Spleen (tissue), 7 donors: Measurements from ENCODE around the gene KCNJ5.
A peak's percentile ranks its signal among the peaks of the same experiment; 100 is the strongest.

Source experiments
- POLR2A ChIP-seq, 3 donors: fragments of 450-650 bp; IDR thresholded peaks; one replicate each; pipeline ENCODE4 v1.5.1; 2017; ENCODE audit warnings: antibody characterized with exemption in 3 of 3, mild to moderate bottlenecking in 1 of 3
- POLR2AphosphoS5 ChIP-seq, 3 donors: sonication (generic); formaldehyde crosslinking; IDR thresholded peaks; one replicate each; pipeline ENCODE4 v1.5.1; 2017; ENCODE audit warnings: antibody characterized with exemption in 3 of 3
- TF ChIP-seq, protein P1 (sequence below), 11 experiments: fragments of 200-600 bp in 7 of 11; fragments of 450-650 bp in 4 of 11; sonication (generic) in 4 of 11; IDR thresholded peaks in 8 of 11; conservative IDR thresholded peaks in 3 of 11; 1 replicate in 7 of 11; 2 replicates in 4 of 11; pipeline versions ENCODE4 v1.4.0 to v1.8.0; 2016 to 2021; ENCODE audit warnings: antibody characterized with exemption in 11 of 11, inconsistent platforms in 4 of 11, mild to moderate bottlenecking in 1 of 11
- donor health status: DM: no; HTN: no; CAD: no; lungs with moderate emphysema.
- donor health status: DM: no; HTN: no; CAD: no.
- donor health status: DM: no; HTN: no; CAD: no.

GRCh38 chr11:128841461-128842072 lies 49.6 kb upstream of the KCNJ5 start:
- TF ChIP-seq POLR2A (IDR thresholded peaks at IDR 0.05) (no peak), POLR2AphosphoS5 (IDR thresholded peaks at IDR 0.05) (peak in 1 of 3 donors; percentile 31)
- TF ChIP-seq, protein P1, sequence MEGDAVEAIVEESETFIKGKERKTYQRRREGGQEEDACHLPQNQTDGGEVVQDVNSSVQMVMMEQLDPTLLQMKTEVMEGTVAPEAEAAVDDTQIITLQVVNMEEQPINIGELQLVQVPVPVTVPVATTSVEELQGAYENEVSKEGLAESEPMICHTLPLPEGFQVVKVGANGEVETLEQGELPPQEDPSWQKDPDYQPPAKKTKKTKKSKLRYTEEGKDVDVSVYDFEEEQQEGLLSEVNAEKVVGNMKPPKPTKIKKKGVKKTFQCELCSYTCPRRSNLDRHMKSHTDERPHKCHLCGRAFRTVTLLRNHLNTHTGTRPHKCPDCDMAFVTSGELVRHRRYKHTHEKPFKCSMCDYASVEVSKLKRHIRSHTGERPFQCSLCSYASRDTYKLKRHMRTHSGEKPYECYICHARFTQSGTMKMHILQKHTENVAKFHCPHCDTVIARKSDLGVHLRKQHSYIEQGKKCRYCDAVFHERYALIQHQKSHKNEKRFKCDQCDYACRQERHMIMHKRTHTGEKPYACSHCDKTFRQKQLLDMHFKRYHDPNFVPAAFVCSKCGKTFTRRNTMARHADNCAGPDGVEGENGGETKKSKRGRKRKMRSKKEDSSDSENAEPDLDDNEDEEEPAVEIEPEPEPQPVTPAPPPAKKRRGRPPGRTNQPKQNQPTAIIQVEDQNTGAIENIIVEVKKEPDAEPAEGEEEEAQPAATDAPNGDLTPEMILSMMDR (IDR thresholded peaks at IDR 0.05 in 8 of 11, conservative IDR thresholded peaks at IDR 0.05 in 3 of 11), result no peak
